H1 (cell line): ENCODE data around the gene TMEM127.

Experiments used
- CHD2 ChIP-seq: IDR thresholded peaks from 2 replicates; pipeline ENCODE4 v1.6.1; 2012; ENCODE audit warnings: low read length, improper control_type of control experiment
- CREB1 ChIP-seq: IDR thresholded peaks from 2 replicates; pipeline ENCODE4 v1.6.1; 2012; ENCODE audit warnings: inconsistent platforms
- CTCF ChIP-seq, 3 experiments: IDR thresholded peaks; 1 replicate in 2 of 3; 2 replicates in 1 of 3; pipeline versions ENCODE4 v1.5.1 to v1.6.1; 2011; ENCODE audit warnings: low read length in 3 of 3, mild to moderate bottlenecking in 3 of 3, inconsistent platforms in 2 of 3, low read depth in 1 of 3, moderate library complexity in 1 of 3; ENCODE audit not compliant: insufficient read depth in 1 of 3; ENCODE audit errors: control extremely low read depth in 1 of 3
- EGR1 ChIP-seq: IDR thresholded peaks from 2 replicates; pipeline ENCODE4 v1.6.1; 2011; ENCODE audit warnings: low read depth, low read length, borderline replicate concordance
- GABPA ChIP-seq: IDR thresholded peaks from 2 replicates; pipeline ENCODE4 v1.6.1; 2011; ENCODE audit warnings: mild to moderate bottlenecking, low read length, moderate library complexity, borderline replicate concordance; ENCODE audit not compliant: insufficient read depth
- JUN ChIP-seq: IDR thresholded peaks from 2 replicates; pipeline ENCODE4 v1.6.1; 2011; ENCODE audit warnings: low read depth, mild to moderate bottlenecking, improper control_type of control experiment, low read length
- RAD21 ChIP-seq, 2 experiments: IDR thresholded peaks in 1 of 2; conservative IDR thresholded peaks in 1 of 2; 2 replicates each; pipeline ENCODE4 v1.6.1; 2011; ENCODE audit warnings: low read depth in 2 of 2, low read length in 2 of 2, improper control_type of control experiment in 1 of 2, inconsistent platforms in 1 of 2, mild to moderate bottlenecking in 1 of 2, moderate library complexity in 1 of 2
- TBP ChIP-seq: IDR thresholded peaks from 2 replicates; pipeline ENCODE4 v1.6.1; 2011; ENCODE audit warnings: low read depth, low read length, improper control_type of control experiment
- YY1 ChIP-seq: IDR thresholded peaks from 2 replicates; pipeline ENCODE4 v1.6.1; 2011; ENCODE audit warnings: low read depth, mild to moderate bottlenecking, low read length

DNA sequence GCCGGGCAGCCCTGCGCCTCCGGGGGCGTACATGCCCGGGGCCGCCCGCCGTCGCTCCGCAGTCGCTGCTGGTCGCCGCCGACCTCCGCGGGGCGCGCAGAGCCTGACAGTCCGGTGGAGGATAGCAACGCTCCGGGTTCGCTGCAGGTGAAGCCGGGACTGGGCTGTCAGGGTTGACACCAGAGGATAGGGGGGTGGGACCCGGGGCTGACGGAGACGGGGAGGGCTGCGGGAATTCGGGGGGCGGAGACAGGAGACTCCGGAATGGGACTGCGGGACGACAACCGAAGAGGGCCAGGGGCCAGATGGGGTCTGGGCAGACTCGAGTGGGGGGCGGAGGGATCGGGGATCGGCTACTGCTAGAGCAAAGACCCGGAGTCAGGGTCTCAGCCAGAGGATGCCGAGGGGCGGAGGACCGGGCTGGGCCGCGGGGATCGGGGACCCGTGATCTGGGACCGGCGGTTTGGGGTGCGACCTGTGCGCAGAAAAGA is 403 bp downstream of the TMEM127 start:
- TF ChIP-seq RAD21 (IDR thresholded peaks at IDR 0.05 in 1 of 2, conservative IDR thresholded peaks at IDR 0.05 in 1 of 2; ENCODE audit: low read depth in 2 of 2, low read length in 2 of 2): no peak
- TF ChIP-seq CTCF (IDR thresholded peaks at IDR 0.05; ENCODE audit: control extremely low read depth in 1 of 3, insufficient read depth in 1 of 3, low read depth in 1 of 3, low read length in 3 of 3): no peak
- TF ChIP-seq TBP: no peak
- no peak for TF ChIP-seq CREB1
- TF ChIP-seq JUN: no peak
- TF ChIP-seq YY1: no peak
- no peak for TF ChIP-seq GABPA
- TF ChIP-seq EGR1: no peak
- no peak for TF ChIP-seq CHD2
